IMR-90 (cell line): ENCODE data around the gene RAB39A. TPM values are rescaled to one million over a fixed set of nuclear protein-coding genes. Genes with fewer than 3 reads are reported as not detected.

Experiments
- ATAC-seq: fragments of 200-7000 bp; cut with Tn5 transposase; 2 replicates; pipeline ENCODE4 v1.9.1; 2020; ENCODE audit warnings: low read depth, mild to moderate bottlenecking, moderate library complexity
- BruUV-seq: library from RNA; stranded (reverse); fragments of 400-500 nt; replicated peaks from 2 replicates; lab custom pipeline; 2021; lab: Mats Ljungman, UMichigan
- CTCF ChIA-PET: fragments of 300-600 bp; formaldehyde crosslinking; extraction: SDS; loops from one replicate; lab custom pipeline; 2021; ENCODE audit warnings: antibody characterized with exemption; lab: Yijun Ruan, JAX
- POLR2A ChIA-PET: fragments of 300-600 bp; sonication (Branson Sonifier 250); formaldehyde crosslinking; loops from one replicate; lab custom pipeline; 2022; ENCODE audit warnings: antibody characterized with exemption; ENCODE audit not compliant: unreplicated experiment; lab: Charles Lee
- DNase-seq: peaks from one replicate; pipeline ENCODE4 v3.0.0; 2013
- H2AFZ ChIP-seq: replicated peaks from 2 replicates; pipeline ENCODE3; 2013; ENCODE audit warnings: low read length, mild to moderate bottlenecking; ENCODE audit not compliant: poor library complexity
- H2AK5ac ChIP-seq: 2 replicates; pipeline ENCODE4 v1.6.1; 2013; ENCODE audit warnings: low read depth, low read length, inconsistent platforms
- H2AK9ac ChIP-seq: replicated peaks from 2 replicates; pipeline ENCODE3; 2013; ENCODE audit warnings: mild to moderate bottlenecking, low read depth, low read length, moderate library complexity; ENCODE audit not compliant: poor library complexity
- H2BK120ac ChIP-seq: 2 replicates; pipeline ENCODE4 v1.6.1; 2013; ENCODE audit warnings: low read depth, low read length, inconsistent platforms
- H2BK15ac ChIP-seq: 3 replicates; pipeline ENCODE4 v1.6.1; 2013; ENCODE audit warnings: low read depth, low read length, inconsistent platforms
- H2BK20ac ChIP-seq: 2 replicates; pipeline ENCODE4 v1.6.1; 2013; ENCODE audit warnings: low read depth, mild to moderate bottlenecking, inconsistent platforms, low read length, moderate library complexity
- H2BK5ac ChIP-seq: 2 replicates; pipeline ENCODE4 v1.6.1; 2013; ENCODE audit warnings: mild to moderate bottlenecking, low read depth, low read length, inconsistent platforms; ENCODE audit not compliant: poor library complexity, severe bottlenecking
- H3K14ac ChIP-seq: replicated peaks from 2 replicates; pipeline ENCODE4 v1.6.1; 2013; ENCODE audit warnings: low read depth, low read length, inconsistent platforms
- H3K18ac ChIP-seq: 2 replicates; pipeline ENCODE4 v1.6.1; 2013; ENCODE audit warnings: low read depth, low read length, control low read depth
- H3K23ac ChIP-seq: 2 replicates; pipeline ENCODE4 v1.6.1; 2013; ENCODE audit warnings: low read depth, low read length, inconsistent platforms
- H3K27ac ChIP-seq: 2 replicates; pipeline ENCODE4 v1.5.1; 2013; ENCODE audit warnings: mild to moderate bottlenecking, control low read depth, low read length; ENCODE audit not compliant: insufficient read depth
- H3K27me3 ChIP-seq: 2 replicates; pipeline ENCODE4 v1.6.1; 2013; ENCODE audit warnings: low read length; ENCODE audit not compliant: control insufficient read depth, insufficient read depth
- H3K36me3 ChIP-seq: 2 replicates; pipeline ENCODE4 v1.6.1; 2013; ENCODE audit warnings: low read length, mixed read lengths; ENCODE audit not compliant: control insufficient read depth, insufficient read depth
- H3K4ac ChIP-seq: 2 replicates; pipeline ENCODE4 v1.6.1; 2013; ENCODE audit warnings: low read depth, low read length, inconsistent platforms
- H3K4me1 ChIP-seq: 2 replicates; pipeline ENCODE4 v1.6.1; 2013; ENCODE audit warnings: low read length, mixed read lengths; ENCODE audit not compliant: control insufficient read depth, insufficient read depth
- H3K4me2 ChIP-seq: 2 replicates; pipeline ENCODE4 v1.6.1; 2013; ENCODE audit warnings: low read depth, mild to moderate bottlenecking, control low read depth, low read length, moderate library complexity
- H3K4me3 ChIP-seq: 2 replicates; pipeline ENCODE4 v1.5.1; 2013; ENCODE audit warnings: low read depth, mild to moderate bottlenecking, control low read depth, low read length, moderate library complexity; ENCODE audit not compliant: insufficient read depth
- H3K56ac ChIP-seq: 2 replicates; pipeline ENCODE4 v1.6.1; 2013; ENCODE audit warnings: low read length, inconsistent platforms; ENCODE audit not compliant: insufficient read depth; ENCODE audit errors: extremely low read depth
- H3K79me1 ChIP-seq, 2 experiments: 2 replicates each; pipeline ENCODE4 v1.6.1; 2013; ENCODE audit warnings: low read length in 2 of 2, inconsistent platforms in 1 of 2, low read depth in 1 of 2
- H3K9ac ChIP-seq: 2 replicates; pipeline ENCODE4 v1.6.1; 2013; ENCODE audit warnings: low read depth, low read length, control low read depth
- H3K9me1 ChIP-seq: 2 replicates; pipeline ENCODE4 v1.6.1; 2013; ENCODE audit warnings: low read length, inconsistent platforms; ENCODE audit not compliant: insufficient read depth
- H3K9me3 ChIP-seq: 2 replicates; pipeline ENCODE4 v1.6.1; 2013; ENCODE audit warnings: low read length; ENCODE audit not compliant: control insufficient read depth, insufficient read depth
- H4K20me1 ChIP-seq: 2 replicates; pipeline ENCODE4 v1.6.1; 2013; ENCODE audit warnings: low read length, inconsistent platforms; ENCODE audit not compliant: insufficient read depth
- H4K5ac ChIP-seq: 2 replicates; pipeline ENCODE4 v1.6.1; 2013; ENCODE audit warnings: mild to moderate bottlenecking, low read depth, low read length, control low read depth
- H4K8ac ChIP-seq, 2 experiments: 2 replicates each; pipeline ENCODE4 v1.6.1; 2013; ENCODE audit warnings: low read depth in 2 of 2, low read length in 2 of 2, control low read depth in 1 of 2, inconsistent platforms in 1 of 2
- H4K91ac ChIP-seq: 2 replicates; pipeline ENCODE4 v1.6.1; 2013; ENCODE audit warnings: low read depth, low read length, inconsistent platforms; ENCODE audit not compliant: insufficient read depth
- NFE2L2 ChIP-seq: fragments of 150-350 bp; IDR thresholded peaks from 2 replicates; pipeline ENCODE4 v1.6.1; 2016; ENCODE audit warnings: low read depth, mild to moderate bottlenecking, low read length
- WGBS, 2 experiments: methylation state at CpG; one replicate each; pipeline versions ENCODE4 v1.1.5 to v1.1.7; 2013; ENCODE audit warnings: missing lambda C conversion rate in 2 of 2; ENCODE audit not compliant: insufficient read length in 1 of 2; ENCODE audit errors: extremely low coverage in 2 of 2; 5-methylcytosine and 5-hydroxymethylcytosine counted together
- dilution Hi-C: fragments of 300-500 bp; cut with HindIII; formaldehyde crosslinking; loops from one replicate; pipeline ENCODE4 v1.14.3; 2018; ENCODE audit warnings: low sequenced_read_pairs; ENCODE audit not compliant: unreplicated experiment
- in situ Hi-C: fragments of 300-500 bp; cut with MboI; formaldehyde crosslinking; loops from 3 replicates; pipeline ENCODE4 v1.14.3; 2019; ENCODE audit warnings: low sequenced_read_pairs, inconsistent platforms, mixed read lengths
- intact Hi-C: fragments of 100-400 bp; cut with micrococcal nuclease; formaldehyde crosslinking; loops from 2 replicates; pipeline ENCODE4 v1.10.0; 2022
- polyA plus RNA-seq, 3 experiments: library from polyadenylated mRNA; depleted of rRNA; stranded (reverse); fragments of >200 nt; gene quantifications; 2 replicates each; pipeline ENCODE4 v1.2.3, GENCODE V29; 2012; ENCODE audit warnings: low replicate concordance in 1 of 3
- total RNA-seq: library from RNA; depleted of rRNA; stranded (reverse); fragments of >200 nt; gene quantifications from 2 replicates; pipeline ENCODE4 v1.2.3, GENCODE V29; 2012

RAB39A gene
- total and polyA plus RNA-seq, 2 of the 4 experiments (the other 2 are of a cell fraction), result not detected

GRCh38 chr11:108003623-108004022, 75.4 kb downstream of the RAB39A start:
- Histone ChIP-seq H3K56ac (no peak overlapping the region), H3K23ac (no peak overlapping the region), H3K14ac (no peak overlapping the region), H3K27me3 (peaks cover 4% of the 10 kb centered on the region; the same call in 1 of the 2 replicates), H3K9ac (no peak overlapping the region), H3K27ac (no peak overlapping the region), H2AK9ac (no peak overlapping the region), H2BK5ac (no peak overlapping the region), H2AK5ac (no peak overlapping the region), H3K9me1 (no peaks in the 10 kb centered on the region), H4K91ac (no peak overlapping the region), H3K79me1 (no peaks in the 10 kb centered on the region), H3K36me3 (no peaks in the 10 kb centered on the region), H4K8ac (no peak overlapping the region), H3K4ac (no peak overlapping the region), H3K9me3 (no peaks in the 10 kb centered on the region; the same call in 1 of the 2 replicates), H3K4me3 (no peak overlapping the region), H2AFZ (no peak overlapping the region), H2BK15ac (no peak overlapping the region), H4K20me1 (no peaks in the 10 kb centered on the region), H3K18ac (no peak overlapping the region), H4K5ac (no peak overlapping the region), H3K4me2 (no peak overlapping the region), H2BK20ac (no peak overlapping the region), H2BK120ac (no peak overlapping the region), H3K4me1 (no peaks in the 10 kb centered on the region)
- in situ Hi-C loops (no loop called here), intact Hi-C loops (no loop called here), dilution Hi-C loops (no loop called here)
- no TSS peak for BruUV-seq
- DNase-seq, result no peak
- POLR2A ChIA-PET, result no interaction called here
- no peak for ATAC-seq
- 100% methylated on average over 1 of the region's 5 CpGs; no CpG with 5 or more reads in 1 of the 2 experiments for WGBS, 2 experiments
- TF ChIP-seq NFE2L2, result no peak
- CTCF ChIA-PET, result no interaction called here
